Measurements from ENCODE around the gene TFEB. TPM values are rescaled to one million over a fixed set of nuclear protein-coding genes. Genes with fewer than 3 reads are reported as not detected.
A peak's percentile ranks its signal among the peaks of the same experiment; 100 is the strongest.

TFEB gene
- total and polyA plus RNA-seq, 4 donors, result 13.3 to 38.4 (median 27.8) TPM

DNA sequence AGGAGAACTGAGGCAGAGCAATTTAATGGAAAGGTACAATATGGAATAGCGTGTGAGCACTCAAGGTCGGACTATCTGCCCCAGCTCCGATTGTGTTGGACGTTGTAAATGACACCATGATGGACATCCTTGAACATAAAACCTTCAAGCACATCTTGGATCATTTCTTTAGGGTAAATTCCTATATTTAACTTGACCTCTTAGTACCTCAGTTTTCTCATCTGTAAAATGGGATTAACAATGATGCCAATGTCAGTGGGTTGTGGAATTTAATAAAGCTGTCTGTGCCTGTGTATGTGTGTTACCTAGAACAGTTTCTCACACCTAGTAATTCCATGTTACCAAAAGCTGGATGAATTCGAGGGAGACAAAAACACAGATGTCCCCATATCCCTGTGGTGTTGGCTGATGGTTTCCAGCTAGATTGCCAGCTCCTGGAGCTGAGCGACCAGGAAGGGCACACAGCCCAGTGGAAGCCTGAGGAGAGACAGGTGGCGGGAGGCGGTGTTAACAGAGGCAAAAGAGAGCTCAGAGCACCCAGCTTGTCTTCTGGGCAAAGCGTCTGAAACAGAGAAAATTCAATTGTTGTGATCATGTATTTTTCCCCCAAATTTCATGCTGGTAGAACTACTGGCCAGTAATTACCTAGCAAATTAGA is 64.6 kb downstream of the TFEB start:
- no peak for DNase-seq

DNA sequence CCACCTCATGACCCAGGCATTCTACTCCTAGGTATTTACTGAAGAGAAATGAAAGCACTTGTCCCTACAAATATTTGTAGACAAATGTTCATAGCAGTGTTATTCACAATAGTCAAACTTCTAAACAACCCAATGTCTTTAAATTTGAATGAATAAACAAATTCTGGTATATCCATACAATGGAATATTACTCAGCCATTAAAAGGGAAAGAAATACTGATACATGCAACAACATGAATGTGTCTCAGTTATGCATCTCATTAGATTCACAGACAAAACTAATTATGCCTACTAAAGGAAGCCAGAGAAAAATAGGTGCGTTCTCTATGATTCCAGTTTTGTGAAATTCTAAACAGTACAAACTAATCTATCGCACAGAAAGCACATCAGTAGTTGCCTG is 66.4 kb downstream of the TFEB start:
- Histone ChIP-seq H3K9ac (ENCODE audit: insufficient read depth in 1 of 2, low read length in 2 of 2) (no peak overlapping the region), H3K27ac (ENCODE audit: low read depth in 1 of 2, low read length in 1 of 2) (no peak overlapping the region), H3K36me3 (ENCODE audit: control insufficient read depth in 4 of 4, insufficient read depth in 4 of 4, low read length in 4 of 4) (no peaks in the 10 kb centered on the region), H3K27me3 (ENCODE audit: control insufficient read depth in 3 of 3, insufficient read depth in 3 of 3, low read length in 2 of 3) (no peaks in the 10 kb centered on the region), H3K4me3 (no peak overlapping the region), H3K4me1 (ENCODE audit: control insufficient read depth in 5 of 5, insufficient read depth in 5 of 5, low read length in 5 of 5) (no peaks in the 10 kb centered on the region), H3K9me3 (ENCODE audit: control insufficient read depth in 4 of 4, insufficient read depth in 3 of 4, low read length in 3 of 4) (no peaks in the 10 kb centered on the region)
- no peak for ATAC-seq (ENCODE audit: insufficient read depth, low FRiP score)
- TF ChIP-seq, protein P1, sequence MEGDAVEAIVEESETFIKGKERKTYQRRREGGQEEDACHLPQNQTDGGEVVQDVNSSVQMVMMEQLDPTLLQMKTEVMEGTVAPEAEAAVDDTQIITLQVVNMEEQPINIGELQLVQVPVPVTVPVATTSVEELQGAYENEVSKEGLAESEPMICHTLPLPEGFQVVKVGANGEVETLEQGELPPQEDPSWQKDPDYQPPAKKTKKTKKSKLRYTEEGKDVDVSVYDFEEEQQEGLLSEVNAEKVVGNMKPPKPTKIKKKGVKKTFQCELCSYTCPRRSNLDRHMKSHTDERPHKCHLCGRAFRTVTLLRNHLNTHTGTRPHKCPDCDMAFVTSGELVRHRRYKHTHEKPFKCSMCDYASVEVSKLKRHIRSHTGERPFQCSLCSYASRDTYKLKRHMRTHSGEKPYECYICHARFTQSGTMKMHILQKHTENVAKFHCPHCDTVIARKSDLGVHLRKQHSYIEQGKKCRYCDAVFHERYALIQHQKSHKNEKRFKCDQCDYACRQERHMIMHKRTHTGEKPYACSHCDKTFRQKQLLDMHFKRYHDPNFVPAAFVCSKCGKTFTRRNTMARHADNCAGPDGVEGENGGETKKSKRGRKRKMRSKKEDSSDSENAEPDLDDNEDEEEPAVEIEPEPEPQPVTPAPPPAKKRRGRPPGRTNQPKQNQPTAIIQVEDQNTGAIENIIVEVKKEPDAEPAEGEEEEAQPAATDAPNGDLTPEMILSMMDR (IDR thresholded peaks at IDR 0.05; ENCODE audit: control extremely low read depth, extremely low read depth), result no peak
- 97 to 98% methylated on average over 2 of the region's 2 CpGs for WGBS, 2 donors
- no peak for DNase-seq

More for the DNA sequence above, 64.6 kb downstream of the TFEB start:
- no peak overlapping the region for H3K27ac ChIP-seq (ENCODE audit: low read depth in 1 of 2, low read length in 1 of 2)
- no peak overlapping the region for H3K9ac ChIP-seq (ENCODE audit: insufficient read depth in 1 of 2, low read length in 2 of 2)
- TF ChIP-seq, protein P1 (IDR thresholded peaks at IDR 0.05; ENCODE audit: control extremely low read depth, extremely low read depth), result no peak
- no peak overlapping the region for H3K4me3 ChIP-seq
- no peaks in the 10 kb centered on the region for H3K9me3 ChIP-seq (ENCODE audit: control insufficient read depth in 4 of 4, insufficient read depth in 3 of 4, low read length in 3 of 4)
- 89 to 94% methylated on average over 9 of the region's 9 CpGs for WGBS, 2 donors
- H3K27me3 ChIP-seq (ENCODE audit: control insufficient read depth in 3 of 3, insufficient read depth in 3 of 3, low read length in 2 of 3), result no peaks in the 10 kb centered on the region
- no peaks in the 10 kb centered on the region for H3K4me1 ChIP-seq (ENCODE audit: control insufficient read depth in 5 of 5, insufficient read depth in 5 of 5, low read length in 5 of 5)
- no peaks in the 10 kb centered on the region for H3K36me3 ChIP-seq (ENCODE audit: control insufficient read depth in 4 of 4, insufficient read depth in 4 of 4, low read length in 4 of 4)
- ATAC-seq (ENCODE audit: insufficient read depth, low FRiP score), result no peak

DNA sequence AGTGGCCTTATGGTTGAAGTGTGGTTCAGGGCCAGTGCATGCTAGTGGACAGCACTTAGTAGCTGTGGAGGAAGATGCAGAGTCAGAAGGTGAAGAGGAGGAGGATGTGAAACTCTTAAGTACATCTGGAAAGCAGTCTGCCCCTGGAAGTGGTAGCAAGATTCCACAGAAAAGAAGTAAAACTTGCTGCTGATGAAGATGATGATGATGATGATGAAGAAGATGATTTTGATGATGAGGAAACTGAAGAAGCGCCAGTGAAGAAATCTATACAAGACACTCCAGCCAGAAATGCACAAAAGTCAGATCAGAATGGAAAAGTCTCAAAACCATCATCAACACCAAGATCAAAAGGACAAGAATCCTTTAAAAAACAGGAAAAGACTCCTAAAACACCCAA is 68.2 kb downstream of the TFEB start:
- TF ChIP-seq, protein P1 (IDR thresholded peaks at IDR 0.05; ENCODE audit: control extremely low read depth, extremely low read depth), result no peak
- H3K4me3 ChIP-seq, result no peak overlapping the region
- DNase-seq (no peak), ATAC-seq (ENCODE audit: insufficient read depth, low FRiP score) (no peak)
- no peaks in the 10 kb centered on the region for H3K9me3 ChIP-seq (ENCODE audit: control insufficient read depth in 4 of 4, insufficient read depth in 3 of 4, low read length in 3 of 4)
- H3K4me1 ChIP-seq (ENCODE audit: control insufficient read depth in 5 of 5, insufficient read depth in 5 of 5, low read length in 5 of 5), result no peaks in the 10 kb centered on the region
- no peak overlapping the region for H3K9ac ChIP-seq (ENCODE audit: insufficient read depth in 1 of 2, low read length in 2 of 2)
- no peaks in the 10 kb centered on the region for H3K36me3 ChIP-seq (ENCODE audit: control insufficient read depth in 4 of 4, insufficient read depth in 4 of 4, low read length in 4 of 4)
- WGBS, 2 donors, result 84 to 88% methylated on average over 1 of the region's 1 CpG
- no peaks in the 10 kb centered on the region for H3K27me3 ChIP-seq (ENCODE audit: control insufficient read depth in 3 of 3, insufficient read depth in 3 of 3, low read length in 2 of 3)
- H3K27ac ChIP-seq (ENCODE audit: low read depth in 1 of 2, low read length in 1 of 2), result no peak overlapping the region

DNA sequence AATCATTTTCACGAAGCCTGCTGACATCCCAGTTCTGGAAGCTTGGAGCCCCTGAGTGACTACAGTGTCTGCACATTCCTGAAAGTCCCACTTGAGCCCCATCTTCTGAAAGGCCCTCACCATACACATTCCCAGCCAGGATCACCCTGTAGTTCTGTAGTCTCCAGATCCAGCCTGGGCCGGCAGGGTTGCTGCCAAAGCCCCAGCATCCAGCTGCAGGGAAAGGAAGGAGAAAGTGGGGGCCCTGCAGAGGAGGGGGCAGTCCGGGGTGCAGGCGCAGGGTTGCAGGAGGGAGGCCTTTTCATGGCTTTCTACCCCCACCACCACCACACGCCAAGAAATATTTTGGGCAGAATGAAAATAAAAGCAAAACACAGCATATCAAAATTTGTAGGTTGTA is 71.1 kb downstream of the TFEB start:
- H3K4me3 ChIP-seq, result no peak overlapping the region
- no peak overlapping the region for H3K9ac ChIP-seq (ENCODE audit: insufficient read depth in 1 of 2, low read length in 2 of 2)
- 89 to 95% methylated on average over 5 of the region's 5 CpGs for WGBS, 2 donors
- DNase-seq (peak in 1 of 3 donors; percentile 7), ATAC-seq (ENCODE audit: insufficient read depth, low FRiP score) (no peak)
- TF ChIP-seq, protein P1 (IDR thresholded peaks at IDR 0.05; ENCODE audit: control extremely low read depth, extremely low read depth), result no peak
- H3K27me3 ChIP-seq (ENCODE audit: control insufficient read depth in 3 of 3, insufficient read depth in 3 of 3, low read length in 2 of 3), result no peaks in the 10 kb centered on the region
- H3K9me3 ChIP-seq (ENCODE audit: control insufficient read depth in 4 of 4, insufficient read depth in 3 of 4, low read length in 3 of 4), result no peaks in the 10 kb centered on the region
- no peak overlapping the region for H3K27ac ChIP-seq (ENCODE audit: low read depth in 1 of 2, low read length in 1 of 2)
- no peaks in the 10 kb centered on the region for H3K4me1 ChIP-seq (ENCODE audit: control insufficient read depth in 5 of 5, insufficient read depth in 5 of 5, low read length in 5 of 5)
- H3K36me3 ChIP-seq (ENCODE audit: control insufficient read depth in 4 of 4, insufficient read depth in 4 of 4, low read length in 4 of 4), result no peaks in the 10 kb centered on the region

All from lung (tissue), 12 donors.